IPS-18c (cell line): ENCODE data around the gene USP31.
"Not testable (repeated sequence)": the region's sequence is repeated elsewhere in the genome, so short reads cannot be mapped to it uniquely, and the experiment has no call there.

Experiments
- H3K4me3 ChIP-seq: 2 replicates; pipeline ENCODE4 v1.7.0; 2013; ENCODE audit warnings: low read depth, mild to moderate bottlenecking, low read length, moderate library complexity; ENCODE audit not compliant: insufficient read depth
- H3K9me3 ChIP-seq: one replicate; pipeline ENCODE4 v1.6.1; 2013; ENCODE audit warnings: mild to moderate bottlenecking, low read length, moderate library complexity; ENCODE audit not compliant: control insufficient read depth, insufficient read depth

The USP31 gene

DNA sequence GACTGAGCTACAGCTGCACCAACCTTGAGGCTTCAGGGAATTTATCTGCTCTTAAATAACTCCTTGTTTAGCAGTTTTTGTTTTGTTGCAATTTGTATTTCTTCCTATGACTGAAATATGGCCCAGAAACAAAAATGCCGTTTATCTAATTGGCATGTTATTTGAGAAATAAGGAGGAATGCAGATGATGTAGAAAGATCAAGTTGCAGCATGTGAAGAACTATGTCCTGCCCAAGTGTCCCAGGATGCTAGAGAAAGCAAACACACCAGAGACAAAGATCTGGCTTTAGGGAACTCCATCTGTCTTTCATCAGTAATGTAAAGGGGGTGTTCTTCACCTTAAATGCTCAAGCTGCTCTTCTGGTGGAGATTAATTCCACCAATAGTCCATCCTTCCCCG, 29.7 kb downstream of the USP31 start:
- H3K4me3 ChIP-seq = no peak overlapping the region
- H3K9me3 ChIP-seq = no peaks in the 10 kb centered on the region

DNA sequence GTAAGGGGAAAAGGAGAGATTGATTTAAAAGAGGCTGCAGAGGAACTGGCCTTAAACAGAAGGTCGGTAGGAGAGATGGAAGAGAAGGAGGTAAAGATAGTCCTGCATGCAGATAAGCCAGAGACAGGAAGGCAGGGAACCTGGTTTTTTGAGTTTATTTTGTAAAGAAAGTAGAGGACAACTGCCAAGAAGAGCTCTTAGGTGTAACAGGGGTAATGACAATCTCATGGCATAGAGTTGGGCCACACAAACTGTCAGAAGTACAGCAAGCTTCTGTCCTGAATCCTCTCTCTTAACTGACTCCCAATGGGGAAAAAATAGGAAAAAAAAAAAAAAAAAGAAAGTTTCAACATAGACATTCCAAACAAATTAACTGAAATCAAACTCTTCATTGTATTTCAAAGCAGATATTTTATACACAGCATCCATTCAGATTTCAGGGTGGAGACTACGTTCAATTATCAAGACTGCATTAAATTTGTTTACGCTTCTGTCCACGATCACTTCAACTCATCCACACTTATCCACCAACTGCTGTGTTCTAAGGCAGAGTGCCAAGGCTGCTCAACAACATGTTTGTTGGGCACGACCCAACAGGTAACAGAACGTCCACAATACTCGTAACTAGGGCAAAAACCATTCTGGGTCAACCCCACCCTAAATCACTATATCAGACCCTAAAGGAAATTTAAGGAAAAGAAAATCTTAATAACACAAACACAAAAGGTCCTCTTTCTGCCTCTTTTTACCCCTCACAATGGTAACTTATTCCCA, 34.9 kb downstream of the USP31 start:
- no peak overlapping the region for H3K4me3 ChIP-seq
- H3K9me3 ChIP-seq = no peaks in the 10 kb centered on the region

DNA sequence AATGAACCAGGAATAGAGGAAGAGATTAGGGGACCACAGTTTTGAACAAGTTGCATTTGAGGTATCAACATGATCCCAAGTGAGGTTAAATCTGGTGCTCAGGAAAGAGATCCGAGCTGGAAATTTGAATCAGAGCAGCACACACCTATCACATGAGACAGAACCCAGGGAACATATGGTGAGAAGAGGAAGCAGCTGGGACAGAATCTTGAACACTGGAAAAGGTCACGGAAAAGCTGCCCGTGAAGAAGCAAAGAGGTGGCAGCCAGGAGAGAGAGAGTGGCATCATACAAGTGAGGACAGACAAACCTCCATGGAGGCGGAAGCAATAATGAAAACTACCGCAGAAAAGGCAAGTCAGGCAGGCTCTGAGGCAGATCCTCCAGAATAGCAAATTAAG, 36.1 kb downstream of the USP31 start:
- Histone ChIP-seq H3K9me3 (no peaks in the 10 kb centered on the region), H3K4me3 (no peak overlapping the region)

DNA sequence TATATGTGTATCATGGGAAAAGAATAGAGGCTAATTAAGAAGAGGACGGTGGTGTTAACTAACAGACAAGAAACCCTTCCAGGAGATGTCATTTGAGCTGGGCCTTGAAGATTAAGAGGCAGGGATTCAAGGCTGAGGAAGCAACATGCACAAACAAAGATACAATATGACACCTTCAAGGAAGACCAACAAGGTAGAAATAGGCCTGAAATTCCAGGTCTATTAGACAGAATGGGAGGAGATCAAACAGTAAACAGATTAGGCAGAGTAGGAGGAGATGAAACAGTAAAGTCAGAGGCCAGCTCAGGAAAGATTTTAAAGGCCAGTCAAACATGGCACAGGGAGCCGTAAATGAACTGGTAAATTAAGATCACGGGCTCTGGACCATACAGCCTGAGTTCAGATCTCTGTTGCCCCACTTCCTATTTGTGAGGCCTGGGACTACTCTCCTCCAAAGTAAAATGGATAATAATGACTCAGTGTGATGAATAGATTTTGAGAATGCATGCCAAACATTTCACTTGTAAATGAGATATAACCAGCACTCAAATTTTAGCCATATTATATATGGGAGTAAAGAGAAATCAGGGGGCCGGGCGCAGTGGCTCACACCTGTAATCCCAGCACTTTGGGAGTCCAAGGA, 38.9 kb downstream of the USP31 start:
- H3K4me3 ChIP-seq = no peak overlapping the region
- no peaks in the 10 kb centered on the region for H3K9me3 ChIP-seq

DNA sequence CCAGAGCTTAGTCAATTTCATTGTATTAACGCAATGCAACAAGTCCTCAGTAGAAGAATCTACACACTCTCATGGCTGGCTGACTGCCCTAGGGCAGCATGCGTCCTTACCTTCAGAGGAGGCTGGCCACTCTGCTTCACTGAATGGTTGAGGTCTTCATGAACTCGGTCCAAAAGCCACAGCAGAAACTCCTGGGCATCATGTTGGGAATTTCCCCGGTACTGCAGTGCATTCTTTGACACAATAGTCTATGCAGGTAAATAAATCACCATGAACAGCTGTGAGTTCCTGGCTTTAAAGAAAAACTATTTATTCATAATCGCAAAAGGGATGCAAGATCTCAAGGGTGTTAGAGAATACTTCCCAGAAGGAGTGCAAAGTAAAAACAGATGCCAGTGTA, 41.3 kb downstream of the USP31 start:
- H3K4me3 ChIP-seq = no peak overlapping the region
- no peaks in the 10 kb centered on the region for H3K9me3 ChIP-seq

DNA sequence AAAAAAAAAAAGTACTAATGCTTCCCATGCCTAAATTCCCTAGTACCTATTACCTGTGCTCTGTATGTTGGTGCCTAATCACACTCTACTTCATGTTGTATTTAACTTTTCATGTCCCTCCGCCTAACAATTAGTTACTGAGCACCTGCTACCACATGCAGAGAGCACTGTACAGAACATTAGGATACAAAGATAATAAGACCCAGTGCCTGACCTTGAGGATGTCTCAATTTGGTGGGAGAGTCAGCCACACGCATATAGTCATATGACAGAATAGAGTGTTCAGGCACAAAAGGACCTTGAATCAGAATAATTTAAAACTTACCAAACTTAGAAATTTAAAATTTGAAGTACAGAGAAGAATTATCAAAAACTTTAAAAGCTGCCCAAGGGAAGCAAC, 42.1 kb downstream of the USP31 start:
- Histone ChIP-seq H3K4me3 (no peak overlapping the region), H3K9me3 (no peaks in the 10 kb centered on the region)

DNA sequence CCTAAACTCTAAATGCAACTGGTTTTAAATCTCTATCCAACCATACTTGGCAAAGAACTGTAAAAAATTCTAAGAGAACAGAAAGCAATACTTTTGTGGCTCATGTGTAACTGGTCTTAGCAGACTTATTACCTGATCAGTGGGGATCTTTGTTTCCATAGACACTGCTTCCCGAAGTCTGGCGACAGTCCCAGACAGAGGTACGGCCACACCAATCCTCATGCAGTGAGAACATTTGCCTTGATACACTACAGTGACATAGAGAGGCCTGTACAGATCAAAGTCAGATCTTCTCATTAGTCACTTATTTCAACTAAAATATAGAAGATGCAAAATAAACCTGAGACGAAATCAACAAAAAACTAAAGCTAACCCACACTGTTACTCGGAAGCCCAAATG, 43.9 kb downstream of the USP31 start:
- H3K4me3 ChIP-seq = no peak overlapping the region
- H3K9me3 ChIP-seq = no peaks in the 10 kb centered on the region

DNA sequence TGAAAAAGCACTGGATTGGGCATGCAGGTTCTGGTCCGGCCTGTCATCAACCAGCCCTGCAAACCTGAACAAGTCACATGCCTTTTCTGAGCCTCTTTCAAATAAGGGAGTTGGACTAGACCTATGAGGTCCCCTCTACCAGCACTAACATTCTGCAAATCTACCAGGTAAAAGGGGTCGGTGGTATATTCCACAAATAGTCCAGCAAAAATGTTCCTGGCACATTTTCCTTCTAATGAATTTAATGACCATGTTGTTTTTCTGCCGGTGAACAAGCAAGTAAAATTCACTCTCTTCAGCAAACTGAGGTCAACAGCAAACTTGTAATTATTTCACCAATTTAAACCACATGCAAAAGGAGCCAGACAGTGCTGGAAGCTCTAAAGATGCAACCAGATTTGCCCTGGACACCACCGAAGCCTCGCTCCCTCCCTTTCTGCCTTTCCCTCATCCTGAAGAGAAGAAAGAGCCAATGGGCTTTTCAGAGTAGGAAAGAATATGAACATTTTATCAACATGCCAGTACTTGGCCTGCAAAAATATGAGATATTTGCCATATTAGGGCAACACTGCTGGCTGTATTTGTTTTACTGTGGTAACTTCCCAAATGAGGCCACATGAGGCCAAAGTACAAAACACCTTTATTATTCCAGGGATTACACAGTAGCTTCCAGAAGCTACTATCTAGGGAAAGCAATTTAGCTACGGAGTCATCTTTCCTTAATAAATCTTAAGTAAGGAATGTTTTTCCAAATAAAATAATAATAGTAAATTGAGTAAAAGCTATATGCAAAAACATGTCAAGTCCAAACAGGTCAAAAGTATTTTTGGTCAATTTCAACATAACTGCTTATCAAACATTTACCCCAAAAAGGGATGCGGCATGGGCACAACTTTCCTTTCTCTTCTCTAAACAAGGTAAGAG, 45.0 kb downstream of the USP31 start:
- Histone ChIP-seq H3K9me3 (no peaks in the 10 kb centered on the region), H3K4me3 (no peak overlapping the region)

DNA sequence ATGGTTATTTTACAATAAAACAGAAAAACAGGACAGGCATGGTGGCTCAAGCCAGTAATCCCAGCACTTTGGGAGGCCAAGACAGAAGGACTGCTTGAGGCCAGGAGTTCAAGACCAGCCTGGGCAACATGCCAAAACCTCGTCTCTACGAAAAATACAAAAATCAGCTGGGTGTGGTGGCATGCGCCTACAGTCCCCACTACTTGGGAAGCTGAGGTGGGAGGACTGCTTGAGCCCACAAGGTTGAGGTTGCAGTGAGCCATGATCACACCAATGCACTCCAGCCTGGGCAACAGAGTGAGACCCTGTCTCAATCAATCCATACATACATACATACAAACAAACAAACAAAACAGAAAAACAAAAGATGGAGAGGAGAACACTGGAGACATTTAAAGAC, 45.6 kb downstream of the USP31 start:
- H3K9me3 ChIP-seq = no peaks in the 10 kb centered on the region
- H3K4me3 ChIP-seq = no peak overlapping the region

DNA sequence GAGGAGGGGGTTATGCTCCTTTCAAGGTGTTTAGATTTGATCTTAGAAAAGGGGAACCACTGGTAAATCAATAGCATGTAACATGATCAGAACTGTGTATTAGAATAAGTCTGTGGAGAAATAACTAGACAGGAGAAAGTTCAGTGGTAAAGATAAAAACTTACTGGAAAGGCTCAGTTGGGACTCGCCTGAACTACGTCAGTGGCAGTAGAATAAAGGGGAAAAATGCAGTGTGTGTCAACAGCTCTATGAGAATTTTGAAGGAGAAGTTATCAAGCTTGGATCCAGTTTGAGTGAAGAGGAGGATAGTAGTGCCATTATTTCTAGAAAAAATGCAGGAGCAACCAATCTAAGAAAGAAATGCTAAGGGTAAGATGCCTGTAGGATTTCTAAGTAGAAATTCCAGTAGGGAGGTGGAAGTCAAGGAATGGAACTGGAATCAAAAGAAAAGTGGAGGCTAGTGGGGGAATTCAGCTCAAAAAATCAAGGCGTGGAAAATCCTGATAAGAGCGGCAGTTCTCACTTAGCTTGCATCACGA, 48.2 kb downstream of the USP31 start:
- H3K4me3 ChIP-seq = no peak overlapping the region
- H3K9me3 ChIP-seq = no peaks in the 10 kb centered on the region

DNA sequence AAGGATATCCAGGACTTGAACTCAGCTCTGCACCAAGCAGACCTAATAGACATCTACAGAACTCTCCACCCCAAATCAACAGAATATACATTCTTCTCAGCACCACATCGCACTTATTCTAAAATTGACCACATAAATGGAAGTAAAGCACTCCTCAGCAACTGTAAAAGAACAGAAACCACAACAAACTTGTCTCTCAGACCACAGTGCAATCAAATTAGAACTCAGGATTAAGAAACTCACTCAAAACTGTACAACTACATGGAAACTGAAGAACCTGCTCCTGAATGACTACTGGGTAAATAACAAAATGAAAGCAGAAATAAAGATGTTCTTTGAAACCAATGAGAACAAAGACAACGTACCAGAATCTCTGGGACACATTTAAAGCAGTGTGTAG, 52.8 kb downstream of the USP31 start:
- not testable (repeated sequence) for H3K4me3 ChIP-seq, H3K9me3 ChIP-seq

DNA sequence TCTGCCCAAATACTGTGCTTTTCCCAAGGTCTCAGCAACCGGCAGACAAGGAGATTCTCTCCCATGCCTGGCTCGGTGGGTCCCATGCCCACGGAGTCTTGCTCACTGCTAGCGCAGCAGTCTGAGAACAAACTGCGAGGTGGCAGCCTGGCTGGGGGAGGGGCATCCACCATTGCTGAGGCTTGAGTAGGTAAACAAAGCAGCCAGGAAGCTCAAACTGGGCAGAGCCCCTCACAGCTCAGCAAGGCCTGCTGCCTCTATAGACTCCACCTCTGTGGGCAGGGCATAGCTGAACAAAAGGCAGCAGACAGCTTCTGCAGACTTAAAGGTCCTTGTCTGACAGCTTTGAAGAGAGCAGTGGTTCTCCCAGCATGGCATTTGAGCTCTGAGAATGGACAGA, 55.1 kb downstream of the USP31 start:
- H3K9me3 ChIP-seq, H3K4me3 ChIP-seq: not testable (repeated sequence)

DNA sequence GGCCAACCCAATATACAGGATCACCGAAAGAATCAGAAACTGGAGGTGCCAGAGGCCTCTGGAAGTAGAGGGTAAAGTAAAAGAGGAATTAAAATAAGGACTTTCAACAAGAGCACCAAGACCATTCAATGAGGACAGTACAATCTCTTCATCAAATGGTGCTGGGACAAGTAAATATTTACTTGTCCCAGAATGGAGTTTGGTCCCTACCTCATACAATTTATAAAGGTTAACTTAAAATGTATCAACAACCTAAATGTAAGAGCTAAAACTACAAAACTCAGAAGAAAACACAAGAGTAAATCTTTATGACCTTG, 56.5 kb downstream of the USP31 start:
- H3K4me3 ChIP-seq = no peak overlapping the region

DNA sequence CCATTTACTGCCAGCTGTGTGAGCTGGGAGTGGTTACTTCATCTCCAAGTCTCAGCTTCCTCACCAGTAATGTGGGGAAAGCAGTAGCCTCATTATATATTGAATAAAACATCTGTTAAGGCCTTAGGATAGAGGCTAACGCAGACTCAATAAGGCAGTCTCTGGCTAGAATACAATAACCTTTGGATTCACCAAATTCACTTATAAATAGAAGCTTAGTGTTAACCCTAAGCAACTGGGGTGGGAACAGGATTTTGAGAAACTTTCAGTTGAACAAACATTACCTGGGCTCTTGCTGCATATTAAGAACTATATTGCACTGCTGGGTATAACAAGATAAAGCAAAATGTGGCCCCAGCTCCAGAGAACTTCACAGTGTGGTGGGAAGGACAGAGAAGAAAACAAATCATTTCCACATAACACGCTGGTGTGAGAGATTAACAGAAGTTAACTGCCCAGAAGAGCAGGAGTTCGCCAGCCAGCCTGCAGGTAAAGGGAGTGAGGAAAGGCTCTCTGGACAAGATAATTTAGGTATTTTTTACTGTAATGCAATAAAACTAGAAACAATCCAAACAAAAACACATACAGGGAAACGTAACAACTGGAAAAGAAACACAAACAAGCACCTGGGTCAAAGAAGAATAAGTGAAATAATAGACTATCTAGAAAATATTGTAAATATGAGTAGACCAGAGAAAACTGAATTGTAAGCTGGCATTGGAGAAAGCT, 57.0 kb downstream of the USP31 start:
- Histone ChIP-seq H3K9me3 (no peaks in the 10 kb centered on the region), H3K4me3 (no peak overlapping the region)

More for the DNA sequence above, 56.5 kb downstream of the USP31 start:
- H3K9me3 ChIP-seq = no peaks in the 10 kb centered on the region

DNA sequence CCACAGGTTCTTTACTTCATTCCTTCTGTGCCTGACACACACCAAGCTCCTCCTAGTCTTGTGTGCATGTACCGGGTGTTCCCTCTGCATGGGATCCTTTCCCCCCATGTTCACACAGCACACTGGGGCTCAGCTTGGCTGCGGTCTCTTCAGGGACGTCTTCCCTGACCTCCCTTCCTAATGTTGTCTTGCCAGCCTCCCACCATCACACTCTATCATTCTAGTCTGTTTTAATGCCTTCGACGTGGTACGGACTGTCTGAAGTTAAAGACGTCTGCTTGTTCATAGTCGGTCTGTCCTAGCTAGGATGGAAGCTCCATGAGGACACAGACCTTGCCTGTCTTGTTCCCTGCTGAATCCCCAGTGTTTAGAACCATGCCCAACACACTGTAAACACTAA, 60.1 kb downstream of the USP31 start:
- no peaks in the 10 kb centered on the region for H3K9me3 ChIP-seq
- no peak overlapping the region for H3K4me3 ChIP-seq

DNA sequence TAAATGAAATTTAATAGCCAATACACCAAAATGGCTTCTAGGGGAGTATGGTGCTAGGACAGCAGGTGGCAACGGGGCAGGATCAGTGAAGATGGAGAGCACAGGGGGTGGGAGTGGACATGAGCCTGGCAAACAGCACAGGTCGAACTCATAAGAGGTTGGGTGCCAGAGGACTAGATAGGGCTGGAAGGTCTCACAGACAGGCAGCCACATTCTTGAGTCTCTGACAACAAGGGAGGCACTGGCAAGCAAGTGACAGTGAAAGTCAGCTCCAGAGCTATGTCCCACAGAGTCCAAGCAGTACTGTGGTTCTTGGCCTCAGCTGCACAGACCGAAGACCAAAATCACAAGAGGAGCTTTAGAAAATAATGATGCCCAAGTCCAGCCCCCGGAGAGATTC, 61.2 kb downstream of the USP31 start:
- no peaks in the 10 kb centered on the region for H3K9me3 ChIP-seq
- H3K4me3 ChIP-seq = no peak overlapping the region

DNA sequence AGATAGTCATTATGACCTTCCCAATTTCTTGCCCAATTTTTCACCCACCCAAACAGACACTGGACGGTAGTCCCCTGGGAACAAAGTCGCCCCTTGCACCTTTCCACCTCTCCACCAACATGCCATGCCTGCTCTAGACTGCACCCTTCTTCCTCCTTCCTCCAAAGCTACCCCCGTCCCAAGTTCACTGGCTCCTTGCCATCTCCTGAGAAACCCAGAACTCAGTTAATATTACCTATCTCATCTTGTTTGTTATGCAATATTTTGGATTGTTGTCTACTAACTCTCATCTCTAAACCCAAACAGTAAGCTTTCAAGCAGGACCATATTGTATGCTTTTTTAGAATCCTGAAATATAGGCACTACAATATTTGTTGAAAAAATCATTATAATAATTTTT, 63.3 kb downstream of the USP31 start:
- H3K4me3 ChIP-seq = no peak overlapping the region
- no peaks in the 10 kb centered on the region for H3K9me3 ChIP-seq
